NB4 (cell line): ENCODE data around the gene THRA.

ENCODE experiments used
- DNase-seq: peaks from one replicate; pipeline ENCODE4 v3.0.0; 2010; ENCODE audit warnings: low read depth
- H3K4me3 ChIP-seq: one replicate; pipeline ENCODE4 v1.5.1; 2011; ENCODE audit warnings: mild to moderate bottlenecking, low read depth, low read length, moderate library complexity
- MYC ChIP-seq: IDR thresholded peaks from 2 replicates; pipeline ENCODE4 v1.6.1; 2011; ENCODE audit warnings: low read depth, low read length
- POLR2A ChIP-seq: IDR thresholded peaks from 2 replicates; pipeline ENCODE4 v1.6.1; 2011; ENCODE audit warnings: mild to moderate bottlenecking; ENCODE audit not compliant: insufficient read length; ENCODE audit errors: extremely low read depth
- TF ChIP-seq, protein P1 (sequence below): IDR thresholded peaks from one replicate; pipeline ENCODE4 v1.5.1; 2012; ENCODE audit warnings: low read depth, low read length
- TF ChIP-seq, protein P2 (sequence below): IDR thresholded peaks from 2 replicates; pipeline ENCODE4 v1.6.1; 2011; ENCODE audit warnings: low read depth, low read length

THRA gene

DNA sequence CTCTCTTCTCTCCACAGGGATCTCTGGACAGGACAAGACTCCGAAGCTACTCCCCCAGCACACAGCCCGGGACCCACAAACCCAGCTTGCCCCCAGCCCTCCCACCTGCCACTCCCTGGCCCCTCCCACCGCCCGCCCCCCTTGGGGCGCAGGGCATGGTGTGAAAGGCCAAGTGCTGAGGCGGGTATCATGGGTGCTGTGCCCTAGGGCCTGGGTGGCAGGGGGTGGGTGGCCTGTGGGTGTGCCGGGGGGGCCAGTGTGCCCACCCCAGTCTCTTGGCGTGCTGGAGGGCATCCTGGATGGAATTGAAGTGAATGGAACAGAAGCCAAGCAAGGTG, 11.4 kb downstream of the THRA start:
- no peak for DNase-seq
- no peak for TF ChIP-seq MYC
- TF ChIP-seq, protein P1, sequence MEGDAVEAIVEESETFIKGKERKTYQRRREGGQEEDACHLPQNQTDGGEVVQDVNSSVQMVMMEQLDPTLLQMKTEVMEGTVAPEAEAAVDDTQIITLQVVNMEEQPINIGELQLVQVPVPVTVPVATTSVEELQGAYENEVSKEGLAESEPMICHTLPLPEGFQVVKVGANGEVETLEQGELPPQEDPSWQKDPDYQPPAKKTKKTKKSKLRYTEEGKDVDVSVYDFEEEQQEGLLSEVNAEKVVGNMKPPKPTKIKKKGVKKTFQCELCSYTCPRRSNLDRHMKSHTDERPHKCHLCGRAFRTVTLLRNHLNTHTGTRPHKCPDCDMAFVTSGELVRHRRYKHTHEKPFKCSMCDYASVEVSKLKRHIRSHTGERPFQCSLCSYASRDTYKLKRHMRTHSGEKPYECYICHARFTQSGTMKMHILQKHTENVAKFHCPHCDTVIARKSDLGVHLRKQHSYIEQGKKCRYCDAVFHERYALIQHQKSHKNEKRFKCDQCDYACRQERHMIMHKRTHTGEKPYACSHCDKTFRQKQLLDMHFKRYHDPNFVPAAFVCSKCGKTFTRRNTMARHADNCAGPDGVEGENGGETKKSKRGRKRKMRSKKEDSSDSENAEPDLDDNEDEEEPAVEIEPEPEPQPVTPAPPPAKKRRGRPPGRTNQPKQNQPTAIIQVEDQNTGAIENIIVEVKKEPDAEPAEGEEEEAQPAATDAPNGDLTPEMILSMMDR: no peak
- no peak for TF ChIP-seq POLR2A
- TF ChIP-seq, protein P2, sequence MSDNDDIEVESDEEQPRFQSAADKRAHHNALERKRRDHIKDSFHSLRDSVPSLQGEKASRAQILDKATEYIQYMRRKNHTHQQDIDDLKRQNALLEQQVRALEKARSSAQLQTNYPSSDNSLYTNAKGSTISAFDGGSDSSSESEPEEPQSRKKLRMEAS: no peak
- H3K4me3 ChIP-seq: no peak overlapping the region

DNA sequence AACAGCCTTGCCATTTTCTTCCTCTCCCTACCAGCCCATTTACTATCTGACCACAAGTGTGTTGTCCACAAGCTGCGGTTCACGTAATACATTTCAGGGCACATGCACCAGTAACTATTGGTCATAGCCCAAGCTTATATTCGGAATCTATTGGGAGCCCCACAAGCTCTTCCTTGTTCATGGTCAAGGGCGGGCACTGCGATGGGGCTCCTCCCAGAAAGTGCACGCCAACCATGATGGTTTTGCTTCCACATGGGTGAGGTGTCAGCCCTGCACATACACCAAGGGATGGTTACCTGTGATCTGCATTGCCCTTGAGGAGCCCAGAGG, 12.1 kb downstream of the THRA start:
- no peak for DNase-seq
- TF ChIP-seq, protein P1: no peak
- H3K4me3 ChIP-seq: no peak overlapping the region

DNA sequence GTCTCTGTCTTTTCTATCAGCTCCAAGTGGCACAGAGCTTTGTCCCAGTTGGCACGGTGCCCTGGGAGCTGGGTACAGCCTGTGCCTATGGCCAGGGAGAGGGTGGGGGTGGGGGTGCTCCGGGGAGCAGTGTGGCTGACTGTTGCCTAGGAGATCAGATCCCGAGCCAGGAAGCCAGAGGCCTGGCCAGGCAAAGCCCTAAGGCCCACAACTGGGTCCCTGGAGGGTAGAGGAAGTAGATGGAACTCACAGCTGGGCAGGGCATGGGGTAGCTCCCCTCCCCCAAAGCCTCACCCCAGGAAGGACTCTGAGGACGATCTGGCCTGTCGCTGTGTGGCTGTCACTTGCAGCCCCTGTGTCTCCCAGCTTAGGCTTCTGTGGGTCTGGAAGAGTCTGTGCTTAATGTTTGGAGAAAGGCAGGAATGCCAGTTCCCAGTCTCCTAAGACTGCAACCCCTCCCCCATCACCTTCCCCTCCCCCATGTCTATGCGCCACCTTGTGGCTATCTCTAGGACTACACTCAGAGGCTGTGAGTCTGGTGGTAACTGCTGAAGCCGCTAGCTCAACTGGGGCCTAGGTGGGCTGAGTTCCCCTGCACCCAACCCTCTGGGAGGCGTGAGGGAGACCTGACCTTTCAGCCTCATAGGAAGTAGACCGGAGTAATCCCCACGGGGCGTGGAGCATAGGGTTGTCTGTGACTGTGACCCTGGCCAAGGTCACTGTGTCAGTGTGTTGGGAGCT, 12.6 kb downstream of the THRA start:
- TF ChIP-seq, protein P1: peak; percentile 93
- TF ChIP-seq MYC (no peak; the same call in 1 of the 2 replicates), POLR2A (no peak)
- TF ChIP-seq, protein P2: no peak
- no peak overlapping the region for H3K4me3 ChIP-seq
- peak; percentile 89 for DNase-seq

DNA sequence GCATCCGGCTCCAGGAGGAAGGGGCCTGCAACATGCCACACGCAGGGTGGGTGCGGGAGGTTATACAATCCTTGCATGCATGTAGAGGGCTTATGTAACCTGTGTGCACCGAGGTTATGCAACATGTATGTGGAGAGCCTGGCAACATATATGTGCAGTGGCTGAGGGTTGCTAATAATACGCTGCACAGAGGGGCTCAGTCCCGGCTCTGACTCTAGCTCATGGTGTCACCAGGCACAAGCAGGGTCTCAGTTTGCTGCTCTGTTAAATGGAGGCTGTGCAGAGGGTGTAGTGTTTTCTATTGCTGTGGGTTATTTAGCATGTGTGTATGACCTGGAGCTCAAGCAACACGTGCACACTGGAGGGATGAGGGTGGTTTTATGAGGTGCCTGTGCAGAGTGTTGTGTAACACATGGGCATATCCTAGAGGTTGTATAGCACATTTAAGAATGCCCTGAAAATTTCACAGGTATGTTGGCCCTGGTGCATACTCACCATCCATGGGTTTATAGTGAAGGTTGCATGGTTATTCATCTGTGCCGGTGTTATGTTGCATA, 13.3 kb downstream of the THRA start:
- TF ChIP-seq, protein P1: no peak
- TF ChIP-seq, protein P2: peak; percentile 81
- no peak for TF ChIP-seq POLR2A
- no peak for TF ChIP-seq MYC
- no peak overlapping the region for H3K4me3 ChIP-seq
- peak; percentile 52 for DNase-seq

DNA sequence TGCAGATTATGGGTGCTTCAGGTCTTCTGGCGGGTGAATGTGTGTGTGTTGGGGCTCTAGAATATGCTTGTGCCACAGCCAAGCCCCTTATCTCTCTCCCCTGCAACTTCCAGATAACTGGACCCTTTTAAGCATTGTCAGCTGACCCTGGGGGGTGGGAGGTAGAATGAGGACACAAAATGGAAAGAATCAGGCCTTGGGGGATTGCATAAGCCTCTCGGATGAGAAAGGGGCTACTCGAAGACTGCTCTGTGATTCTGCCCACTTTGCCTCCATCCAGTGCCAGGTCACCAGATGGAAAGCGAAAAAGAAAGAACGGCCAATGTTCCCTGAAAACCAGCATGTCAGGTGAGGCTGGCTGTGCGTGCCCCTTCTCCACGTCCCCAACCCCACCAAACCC, 13.8 kb downstream of the THRA start:
- H3K4me3 ChIP-seq: no peak overlapping the region
- TF ChIP-seq MYC (no peak), POLR2A (no peak)
- TF ChIP-seq, protein P2: no peak
- TF ChIP-seq, protein P1: no peak
- DNase-seq: no peak
